HepG2 (cell line): ENCODE data around the gene CEMP1. TPM values are rescaled to one million over a fixed set of nuclear protein-coding genes. Genes with fewer than 3 reads are reported as not detected.
A peak's percentile ranks its signal among the peaks of the same experiment; 100 is the strongest.

Experiments used
- AGO2 ChIP-seq: fragments of 200-400 bp; formaldehyde crosslinking; optimal IDR thresholded peaks from 2 replicates; pipeline ENCODE3; 2017; ENCODE audit warnings: mild to moderate bottlenecking, low read depth, low read length, moderate library complexity
- ERF ChIP-seq: IDR thresholded peaks from 2 replicates; pipeline ENCODE4 v1.6.1; 2018; ENCODE audit warnings: missing biosample characterization, missing genetic modification reagents
- HOXA5 ChIP-seq: sonication (generic); formaldehyde crosslinking; IDR thresholded peaks from 2 replicates; pipeline ENCODE4 v1.4.0; 2020; ENCODE audit warnings: missing genetic modification reagents
- KLF6 ChIP-seq: IDR thresholded peaks from 2 replicates; pipeline ENCODE4 v1.8.0; 2016; ENCODE audit warnings: missing biosample characterization, missing genetic modification reagents
- PHF20 ChIP-seq: sonication (generic); formaldehyde crosslinking; IDR thresholded peaks from 2 replicates; pipeline ENCODE4 v1.5.0; 2020; ENCODE audit warnings: mild to moderate bottlenecking, missing genetic modification reagents
- SALL1 ChIP-seq: sonication (generic); formaldehyde crosslinking; IDR thresholded peaks from 2 replicates; pipeline ENCODE4 v1.8.0; 2022; ENCODE audit warnings: mild to moderate bottlenecking, missing genetic modification reagents
- ZNF124 ChIP-seq: sonication (generic); formaldehyde crosslinking; IDR thresholded peaks from 2 replicates; pipeline ENCODE4 v1.4.0; 2020; ENCODE audit warnings: missing genetic modification reagents
- ZNF225 ChIP-seq: sonication (generic); formaldehyde crosslinking; IDR thresholded peaks from 2 replicates; pipeline ENCODE4 v1.4.0; 2020; ENCODE audit warnings: mild to moderate bottlenecking, missing genetic modification reagents
- ZNF552 ChIP-seq: sonication (generic); formaldehyde crosslinking; IDR thresholded peaks from 2 replicates; pipeline ENCODE4 v1.9.0; 2022; ENCODE audit warnings: missing genetic modification reagents, mild to moderate bottlenecking, borderline replicate concordance
- ZNF557 ChIP-seq: sonication (generic); formaldehyde crosslinking; IDR thresholded peaks from 2 replicates; pipeline ENCODE4 v1.4.0; 2020; ENCODE audit warnings: missing genetic modification reagents
- ZNF570 ChIP-seq: sonication (generic); formaldehyde crosslinking; IDR thresholded peaks from 2 replicates; pipeline ENCODE4 v1.4.0; 2020; ENCODE audit warnings: mild to moderate bottlenecking, missing genetic modification reagents, borderline replicate concordance
- ZNF75D ChIP-seq: sonication (generic); formaldehyde crosslinking; IDR thresholded peaks from 2 replicates; pipeline ENCODE4 v1.8.1; 2023; ENCODE audit warnings: missing genetic modification reagents, mild to moderate bottlenecking, borderline replicate concordance
- polyA plus RNA-seq, 8 experiments: library from polyadenylated mRNA; depleted of rRNA in 3 of 8; stranded (reverse) in 7 of 8; unstranded in 1 of 8; fragments of >200 nt; fragmentation: Illumina TruSeq in 4 of 8; extraction: Trizol in 4 of 8; gene quantifications; 2 replicates each; pipeline versions ENCODE4 v1.2.1 to v1.2.3, GENCODE V29; 2011 to 2016; ENCODE audit warnings: low read depth in 4 of 8, missing spikeins in 1 of 8, mixed read lengths in 1 of 8; ENCODE audit not compliant: insufficient read depth in 1 of 8
- total RNA-seq, 5 experiments: library from RNA; depleted of rRNA; stranded (reverse); fragments of >200 nt; fragmentation: Illumina TruSeq; extraction: Trizol; gene quantifications; 2 replicates each; pipeline ENCODE4 v1.2.3, GENCODE V29; 2016; ENCODE audit warnings: low read depth in 1 of 5
- TF ChIP-seq, protein P1 (sequence below): sonication (generic); formaldehyde crosslinking; IDR thresholded peaks from 2 replicates; pipeline ENCODE4 v1.5.0; 2020; ENCODE audit warnings: mild to moderate bottlenecking, missing genetic modification reagents
- TF ChIP-seq, protein P2 (sequence below): sonication (generic); formaldehyde crosslinking; IDR thresholded peaks from 2 replicates; pipeline ENCODE4 v1.8.0; 2023; ENCODE audit warnings: mild to moderate bottlenecking, missing genetic modification reagents
- TF ChIP-seq, protein P3 (sequence below): sonication (generic); formaldehyde crosslinking; IDR thresholded peaks from 2 replicates; pipeline ENCODE4 v1.4.0; 2020; ENCODE audit warnings: low read depth, mild to moderate bottlenecking, missing genetic modification reagents
- TF ChIP-seq, protein P4 (sequence below): sonication (generic); formaldehyde crosslinking; IDR thresholded peaks from 2 replicates; pipeline ENCODE4 v1.8.1; 2022; ENCODE audit warnings: low read depth, mild to moderate bottlenecking, missing genetic modification reagents
- TF ChIP-seq, protein P5 (sequence below): sonication (generic); formaldehyde crosslinking; IDR thresholded peaks from 2 replicates; pipeline ENCODE4 v1.9.0; 2022; ENCODE audit warnings: low read depth, missing genetic modification reagents
- TF ChIP-seq, protein P6 (sequence below): sonication (generic); formaldehyde crosslinking; IDR thresholded peaks from 2 replicates; pipeline ENCODE4 v1.5.0; 2020; ENCODE audit warnings: missing genetic modification reagents

Gene CEMP1
- total and polyA plus RNA-seq, 2 of the 13 experiments (the other 11 are each of a cell fraction or from before 2014, with no cell fraction given): not detected

DNA sequence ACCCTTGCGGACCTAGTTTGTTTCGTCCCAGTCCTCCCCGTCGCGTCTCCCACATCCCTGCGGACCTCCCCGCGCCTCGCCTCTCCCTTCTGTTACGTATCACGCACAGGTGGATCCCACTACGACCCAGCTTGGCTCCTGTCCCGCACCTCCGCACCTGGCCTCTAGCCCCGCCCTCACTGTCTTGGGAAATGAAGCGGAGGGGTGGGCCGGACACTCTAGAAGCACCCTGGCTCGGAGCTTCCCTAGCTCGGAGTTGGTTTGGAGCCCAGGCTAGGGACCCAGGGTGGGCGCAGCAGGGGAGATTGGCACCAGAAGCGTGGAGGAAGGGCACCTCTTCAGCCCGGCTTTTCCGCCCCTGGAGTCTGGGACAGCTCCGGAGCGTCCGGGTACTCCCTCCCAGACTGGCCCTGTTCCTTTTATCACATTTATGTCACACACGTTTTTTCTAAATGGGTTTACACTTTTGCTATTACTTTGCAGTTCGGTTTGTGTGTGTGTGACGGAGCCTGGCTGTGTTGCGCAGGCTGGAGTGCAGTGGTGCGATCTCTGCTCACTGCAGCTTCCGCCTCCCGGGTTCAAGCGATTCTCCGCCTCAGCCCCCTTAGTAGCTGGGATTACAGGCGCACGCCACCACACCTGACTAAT, 1.4 kb upstream of the CEMP1 start (continued):
- TF ChIP-seq, protein P1, sequence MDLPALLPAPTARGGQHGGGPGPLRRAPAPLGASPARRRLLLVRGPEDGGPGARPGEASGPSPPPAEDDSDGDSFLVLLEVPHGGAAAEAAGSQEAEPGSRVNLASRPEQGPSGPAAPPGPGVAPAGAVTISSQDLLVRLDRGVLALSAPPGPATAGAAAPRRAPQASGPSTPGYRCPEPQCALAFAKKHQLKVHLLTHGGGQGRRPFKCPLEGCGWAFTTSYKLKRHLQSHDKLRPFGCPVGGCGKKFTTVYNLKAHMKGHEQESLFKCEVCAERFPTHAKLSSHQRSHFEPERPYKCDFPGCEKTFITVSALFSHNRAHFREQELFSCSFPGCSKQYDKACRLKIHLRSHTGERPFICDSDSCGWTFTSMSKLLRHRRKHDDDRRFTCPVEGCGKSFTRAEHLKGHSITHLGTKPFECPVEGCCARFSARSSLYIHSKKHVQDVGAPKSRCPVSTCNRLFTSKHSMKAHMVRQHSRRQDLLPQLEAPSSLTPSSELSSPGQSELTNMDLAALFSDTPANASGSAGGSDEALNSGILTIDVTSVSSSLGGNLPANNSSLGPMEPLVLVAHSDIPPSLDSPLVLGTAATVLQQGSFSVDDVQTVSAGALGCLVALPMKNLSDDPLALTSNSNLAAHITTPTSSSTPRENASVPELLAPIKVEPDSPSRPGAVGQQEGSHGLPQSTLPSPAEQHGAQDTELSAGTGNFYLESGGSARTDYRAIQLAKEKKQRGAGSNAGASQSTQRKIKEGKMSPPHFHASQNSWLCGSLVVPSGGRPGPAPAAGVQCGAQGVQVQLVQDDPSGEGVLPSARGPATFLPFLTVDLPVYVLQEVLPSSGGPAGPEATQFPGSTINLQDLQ (CRISPR knock-in tag): 0 out of 2 replicates have a peak, but pooled peaks have one; percentile 13
- TF ChIP-seq PHF20 (0 out of 2 replicates have a peak, but pooled peaks have one; percentile 21), ZNF225 (0 out of 2 replicates have a peak, but pooled peaks have one; percentile 21), HOXA5 (CRISPR knock-in tag) (no peak; the same call in 1 of the 2 replicates), KLF6 (CRISPR knock-in tag) (no peak), ZNF557 (CRISPR knock-in tag) (no peak), SALL1 (peak; percentile 31; the same call in 1 of the 2 replicates), ZNF552 (CRISPR knock-in tag) (0 out of 2 replicates have a peak, but pooled peaks have one; percentile 37), ZNF570 (CRISPR knock-in tag) (no peak), ZNF124 (CRISPR knock-in tag) (peak; percentile 23; the same call in 1 of the 2 replicates), ZNF75D (CRISPR knock-in tag) (no peak), AGO2 (peak; percentile 82), ERF (0 out of 2 replicates have a peak, but pooled peaks have one; percentile 28)
- TF ChIP-seq, protein P2, sequence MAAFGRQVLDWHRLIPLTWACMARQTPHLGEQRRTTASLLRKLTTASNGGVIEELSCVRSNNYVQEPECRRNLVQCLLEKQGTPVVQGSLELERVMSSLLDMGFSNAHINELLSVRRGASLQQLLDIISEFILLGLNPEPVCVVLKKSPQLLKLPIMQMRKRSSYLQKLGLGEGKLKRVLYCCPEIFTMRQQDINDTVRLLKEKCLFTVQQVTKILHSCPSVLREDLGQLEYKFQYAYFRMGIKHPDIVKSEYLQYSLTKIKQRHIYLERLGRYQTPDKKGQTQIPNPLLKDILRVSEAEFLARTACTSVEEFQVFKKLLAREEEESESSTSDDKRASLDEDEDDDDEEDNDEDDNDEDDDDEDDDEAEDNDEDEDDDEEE (CRISPR knock-in tag): 0 out of 2 replicates have a peak, but pooled peaks have one; percentile 67
- TF ChIP-seq, protein P3, sequence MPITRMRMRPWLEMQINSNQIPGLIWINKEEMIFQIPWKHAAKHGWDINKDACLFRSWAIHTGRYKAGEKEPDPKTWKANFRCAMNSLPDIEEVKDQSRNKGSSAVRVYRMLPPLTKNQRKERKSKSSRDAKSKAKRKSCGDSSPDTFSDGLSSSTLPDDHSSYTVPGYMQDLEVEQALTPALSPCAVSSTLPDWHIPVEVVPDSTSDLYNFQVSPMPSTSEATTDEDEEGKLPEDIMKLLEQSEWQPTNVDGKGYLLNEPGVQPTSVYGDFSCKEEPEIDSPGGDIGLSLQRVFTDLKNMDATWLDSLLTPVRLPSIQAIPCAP (CRISPR knock-in tag): no peak
- TF ChIP-seq, protein P4, sequence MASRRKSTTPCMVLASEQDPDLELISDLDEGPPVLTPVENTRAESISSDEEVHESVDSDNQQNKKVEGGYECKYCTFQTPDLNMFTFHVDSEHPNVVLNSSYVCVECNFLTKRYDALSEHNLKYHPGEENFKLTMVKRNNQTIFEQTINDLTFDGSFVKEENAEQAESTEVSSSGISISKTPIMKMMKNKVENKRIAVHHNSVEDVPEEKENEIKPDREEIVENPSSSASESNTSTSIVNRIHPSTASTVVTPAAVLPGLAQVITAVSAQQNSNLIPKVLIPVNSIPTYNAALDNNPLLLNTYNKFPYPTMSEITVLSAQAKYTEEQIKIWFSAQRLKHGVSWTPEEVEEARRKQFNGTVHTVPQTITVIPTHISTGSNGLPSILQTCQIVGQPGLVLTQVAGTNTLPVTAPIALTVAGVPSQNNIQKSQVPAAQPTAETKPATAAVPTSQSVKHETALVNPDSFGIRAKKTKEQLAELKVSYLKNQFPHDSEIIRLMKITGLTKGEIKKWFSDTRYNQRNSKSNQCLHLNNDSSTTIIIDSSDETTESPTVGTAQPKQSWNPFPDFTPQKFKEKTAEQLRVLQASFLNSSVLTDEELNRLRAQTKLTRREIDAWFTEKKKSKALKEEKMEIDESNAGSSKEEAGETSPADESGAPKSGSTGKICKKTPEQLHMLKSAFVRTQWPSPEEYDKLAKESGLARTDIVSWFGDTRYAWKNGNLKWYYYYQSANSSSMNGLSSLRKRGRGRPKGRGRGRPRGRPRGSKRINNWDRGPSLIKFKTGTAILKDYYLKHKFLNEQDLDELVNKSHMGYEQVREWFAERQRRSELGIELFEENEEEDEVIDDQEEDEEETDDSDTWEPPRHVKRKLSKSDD (CRISPR knock-in tag): no peak
- TF ChIP-seq, protein P5, sequence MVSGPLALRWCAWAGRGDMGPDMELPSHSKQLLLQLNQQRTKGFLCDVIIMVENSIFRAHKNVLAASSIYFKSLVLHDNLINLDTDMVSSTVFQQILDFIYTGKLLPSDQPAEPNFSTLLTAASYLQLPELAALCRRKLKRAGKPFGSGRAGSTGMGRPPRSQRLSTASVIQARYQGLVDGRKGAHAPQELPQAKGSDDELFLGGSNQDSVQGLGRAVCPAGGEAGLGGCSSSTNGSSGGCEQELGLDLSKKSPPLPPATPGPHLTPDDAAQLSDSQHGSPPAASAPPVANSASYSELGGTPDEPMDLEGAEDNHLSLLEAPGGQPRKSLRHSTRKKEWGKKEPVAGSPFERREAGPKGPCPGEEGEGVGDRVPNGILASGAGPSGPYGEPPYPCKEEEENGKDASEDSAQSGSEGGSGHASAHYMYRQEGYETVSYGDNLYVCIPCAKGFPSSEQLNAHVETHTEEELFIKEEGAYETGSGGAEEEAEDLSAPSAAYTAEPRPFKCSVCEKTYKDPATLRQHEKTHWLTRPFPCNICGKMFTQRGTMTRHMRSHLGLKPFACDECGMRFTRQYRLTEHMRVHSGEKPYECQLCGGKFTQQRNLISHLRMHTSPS (CRISPR knock-in tag): peak; percentile 19; the same call in 1 of the 2 replicates
- TF ChIP-seq, protein P6, sequence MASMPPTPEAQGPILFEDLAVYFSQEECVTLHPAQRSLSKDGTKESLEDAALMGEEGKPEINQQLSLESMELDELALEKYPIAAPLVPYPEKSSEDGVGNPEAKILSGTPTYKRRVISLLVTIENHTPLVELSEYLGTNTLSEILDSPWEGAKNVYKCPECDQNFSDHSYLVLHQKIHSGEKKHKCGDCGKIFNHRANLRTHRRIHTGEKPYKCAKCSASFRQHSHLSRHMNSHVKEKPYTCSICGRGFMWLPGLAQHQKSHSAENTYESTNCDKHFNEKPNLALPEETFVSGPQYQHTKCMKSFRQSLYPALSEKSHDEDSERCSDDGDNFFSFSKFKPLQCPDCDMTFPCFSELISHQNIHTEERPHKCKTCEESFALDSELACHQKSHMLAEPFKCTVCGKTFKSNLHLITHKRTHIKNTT (CRISPR knock-in tag): no peak
